Measurements from ENCODE around the gene CIT.

CIT gene

DNA sequence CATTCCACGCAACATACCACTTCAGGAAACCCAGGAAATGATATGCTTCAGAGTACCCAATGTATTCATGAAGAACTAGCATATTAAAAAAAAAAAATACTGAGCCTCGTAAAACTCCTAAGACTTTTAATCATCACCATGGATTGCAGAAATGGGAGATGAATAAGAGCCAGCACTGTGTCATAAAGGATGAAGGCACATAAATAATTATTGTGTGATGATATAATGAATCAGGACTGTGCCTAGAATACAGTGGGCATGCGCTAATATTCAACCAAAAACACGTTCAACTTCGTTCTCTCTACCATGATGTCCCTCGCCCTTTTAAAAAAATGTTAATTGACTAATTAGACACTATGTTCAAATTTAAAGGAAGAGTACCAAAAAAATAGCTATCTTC, 68.7 kb downstream of the CIT start:
- H3K4me3 ChIP-seq (ENCODE audit: low read length) = no peak overlapping the region
- TF ChIP-seq, protein P1, sequence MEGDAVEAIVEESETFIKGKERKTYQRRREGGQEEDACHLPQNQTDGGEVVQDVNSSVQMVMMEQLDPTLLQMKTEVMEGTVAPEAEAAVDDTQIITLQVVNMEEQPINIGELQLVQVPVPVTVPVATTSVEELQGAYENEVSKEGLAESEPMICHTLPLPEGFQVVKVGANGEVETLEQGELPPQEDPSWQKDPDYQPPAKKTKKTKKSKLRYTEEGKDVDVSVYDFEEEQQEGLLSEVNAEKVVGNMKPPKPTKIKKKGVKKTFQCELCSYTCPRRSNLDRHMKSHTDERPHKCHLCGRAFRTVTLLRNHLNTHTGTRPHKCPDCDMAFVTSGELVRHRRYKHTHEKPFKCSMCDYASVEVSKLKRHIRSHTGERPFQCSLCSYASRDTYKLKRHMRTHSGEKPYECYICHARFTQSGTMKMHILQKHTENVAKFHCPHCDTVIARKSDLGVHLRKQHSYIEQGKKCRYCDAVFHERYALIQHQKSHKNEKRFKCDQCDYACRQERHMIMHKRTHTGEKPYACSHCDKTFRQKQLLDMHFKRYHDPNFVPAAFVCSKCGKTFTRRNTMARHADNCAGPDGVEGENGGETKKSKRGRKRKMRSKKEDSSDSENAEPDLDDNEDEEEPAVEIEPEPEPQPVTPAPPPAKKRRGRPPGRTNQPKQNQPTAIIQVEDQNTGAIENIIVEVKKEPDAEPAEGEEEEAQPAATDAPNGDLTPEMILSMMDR (IDR thresholded peaks at IDR 0.05; ENCODE audit: insufficient read depth, low read depth, low read length, missing control alignments) = no peak
- peak; percentile 63 for DNase-seq (ENCODE audit: low read depth)

DNA sequence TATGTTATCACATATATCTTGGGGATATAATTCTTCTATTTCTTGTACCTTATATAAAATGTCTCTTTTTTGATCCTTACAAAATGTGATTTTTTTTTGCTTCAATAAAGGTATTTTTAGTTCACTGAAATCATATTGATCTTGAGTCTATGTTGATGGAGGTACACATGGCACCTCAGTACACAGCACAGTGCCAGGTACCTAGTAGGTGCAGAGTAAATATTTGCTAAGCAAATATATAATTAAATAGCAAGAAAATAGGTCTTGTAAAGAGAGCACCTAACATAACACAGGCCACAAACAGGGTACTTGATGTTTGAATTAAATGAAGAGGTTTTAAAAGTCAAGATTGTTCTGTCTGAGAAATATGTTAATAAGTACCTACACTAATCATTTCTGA, 69.7 kb downstream of the CIT start:
- no peak for DNase-seq (ENCODE audit: low read depth)
- TF ChIP-seq, protein P1 (IDR thresholded peaks at IDR 0.05; ENCODE audit: insufficient read depth, low read depth, low read length, missing control alignments) = no peak
- H3K4me3 ChIP-seq (ENCODE audit: low read length) = no peak overlapping the region

DNA sequence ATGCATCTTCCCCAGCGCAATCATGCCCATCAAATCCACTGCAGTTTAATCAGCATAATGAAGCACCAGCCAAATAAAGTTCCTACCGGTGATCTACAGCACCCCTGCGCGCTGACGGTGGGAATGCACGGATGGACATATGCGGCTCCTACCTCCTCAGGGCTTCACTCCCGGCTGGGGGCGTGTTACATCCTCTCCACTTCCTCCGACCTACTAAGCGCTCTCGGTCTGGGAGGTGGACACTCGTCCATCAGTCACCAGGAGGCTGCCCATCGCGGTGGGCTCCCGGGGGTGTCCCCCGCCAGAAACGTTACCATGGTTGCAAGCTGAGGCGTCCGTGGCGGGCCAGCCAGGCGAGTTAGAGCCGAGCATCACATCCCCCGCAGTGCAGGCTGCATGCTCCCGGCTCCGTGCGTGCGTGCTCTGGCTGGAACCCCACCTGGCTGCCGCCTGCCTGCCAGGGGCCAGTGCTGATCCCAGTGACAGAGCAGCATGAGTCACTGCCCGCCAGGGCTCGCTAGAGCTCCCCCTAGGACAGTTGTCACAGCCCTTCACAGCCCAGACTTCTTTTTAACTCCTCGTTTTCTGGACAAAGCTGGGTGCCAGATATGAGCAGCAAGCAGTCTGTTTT, 73.0 kb downstream of the CIT start:
- H3K4me3 ChIP-seq (ENCODE audit: low read length) = peak overlapping the region; percentile 27
- TF ChIP-seq, protein P1 (IDR thresholded peaks at IDR 0.05; ENCODE audit: insufficient read depth, low read depth, low read length, missing control alignments) = peak; percentile 57
- DNase-seq (ENCODE audit: low read depth) = peak; percentile 84

- DNase-seq (ENCODE audit: low read depth) = no peak
- no peak overlapping the region for H3K4me3 ChIP-seq (ENCODE audit: low read length)
- TF ChIP-seq, protein P1 (IDR thresholded peaks at IDR 0.05; ENCODE audit: insufficient read depth, low read depth, low read length, missing control alignments) = no peak
Observed at GRCh38 chr12:119803381-119803791, 73.7 kb downstream of the CIT start.

- DNase-seq (ENCODE audit: low read depth) = no peak
Observed at GRCh38 chr12:119802472-119802871, 74.6 kb downstream of the CIT start.

GRCh38 chr12:119797090-119797489, 80.0 kb downstream of the CIT start:
- no peak for DNase-seq (ENCODE audit: low read depth)
- H3K4me3 ChIP-seq (ENCODE audit: low read length) = no peak overlapping the region
- TF ChIP-seq, protein P1 (IDR thresholded peaks at IDR 0.05; ENCODE audit: insufficient read depth, low read depth, low read length, missing control alignments) = no peak

More at GRCh38 chr12:119802472-119802871, 74.6 kb downstream of the CIT start:
- H3K4me3 ChIP-seq (ENCODE audit: low read length) = no peak overlapping the region
- TF ChIP-seq, protein P1 (IDR thresholded peaks at IDR 0.05; ENCODE audit: insufficient read depth, low read depth, low read length, missing control alignments) = no peak

- TF ChIP-seq, protein P1 (IDR thresholded peaks at IDR 0.05; ENCODE audit: insufficient read depth, low read depth, low read length, missing control alignments) = no peak
- H3K4me3 ChIP-seq (ENCODE audit: low read length) = no peak overlapping the region
- no peak for DNase-seq (ENCODE audit: low read depth)
Observed at GRCh38 chr12:119796292-119796691, 80.8 kb downstream of the CIT start.

Measured in epithelial cell of esophagus (primary cell).